Neuron (in vitro differentiated cells): ENCODE results near the gene CDC25B.
A peak's percentile ranks its signal among the peaks of the same experiment; 100 is the strongest.

Source experiments
- H2AFZ ChIP-seq: one replicate; pipeline ENCODE4 v1.6.1; 2013; ENCODE audit warnings: low read depth, mild to moderate bottlenecking, inconsistent platforms, low read length, moderate library complexity
- H3K27me3 ChIP-seq: one replicate; pipeline ENCODE4 v1.6.1; 2013; ENCODE audit warnings: low read length; ENCODE audit not compliant: insufficient read depth
- H3K36me3 ChIP-seq: one replicate; pipeline ENCODE4 v1.6.1; 2013; ENCODE audit warnings: low read length; ENCODE audit not compliant: insufficient read depth
- H3K4me1 ChIP-seq: one replicate; pipeline ENCODE4 v1.6.1; 2013; ENCODE audit warnings: low read length; ENCODE audit not compliant: insufficient read depth
- H3K4me3 ChIP-seq: 2 replicates; pipeline ENCODE4 v1.5.1; 2013; ENCODE audit warnings: mild to moderate bottlenecking, low read length, moderate library complexity
- H3K9me3 ChIP-seq: one replicate; pipeline ENCODE4 v1.6.1; 2013; ENCODE audit warnings: low read length

Gene CDC25B

DNA sequence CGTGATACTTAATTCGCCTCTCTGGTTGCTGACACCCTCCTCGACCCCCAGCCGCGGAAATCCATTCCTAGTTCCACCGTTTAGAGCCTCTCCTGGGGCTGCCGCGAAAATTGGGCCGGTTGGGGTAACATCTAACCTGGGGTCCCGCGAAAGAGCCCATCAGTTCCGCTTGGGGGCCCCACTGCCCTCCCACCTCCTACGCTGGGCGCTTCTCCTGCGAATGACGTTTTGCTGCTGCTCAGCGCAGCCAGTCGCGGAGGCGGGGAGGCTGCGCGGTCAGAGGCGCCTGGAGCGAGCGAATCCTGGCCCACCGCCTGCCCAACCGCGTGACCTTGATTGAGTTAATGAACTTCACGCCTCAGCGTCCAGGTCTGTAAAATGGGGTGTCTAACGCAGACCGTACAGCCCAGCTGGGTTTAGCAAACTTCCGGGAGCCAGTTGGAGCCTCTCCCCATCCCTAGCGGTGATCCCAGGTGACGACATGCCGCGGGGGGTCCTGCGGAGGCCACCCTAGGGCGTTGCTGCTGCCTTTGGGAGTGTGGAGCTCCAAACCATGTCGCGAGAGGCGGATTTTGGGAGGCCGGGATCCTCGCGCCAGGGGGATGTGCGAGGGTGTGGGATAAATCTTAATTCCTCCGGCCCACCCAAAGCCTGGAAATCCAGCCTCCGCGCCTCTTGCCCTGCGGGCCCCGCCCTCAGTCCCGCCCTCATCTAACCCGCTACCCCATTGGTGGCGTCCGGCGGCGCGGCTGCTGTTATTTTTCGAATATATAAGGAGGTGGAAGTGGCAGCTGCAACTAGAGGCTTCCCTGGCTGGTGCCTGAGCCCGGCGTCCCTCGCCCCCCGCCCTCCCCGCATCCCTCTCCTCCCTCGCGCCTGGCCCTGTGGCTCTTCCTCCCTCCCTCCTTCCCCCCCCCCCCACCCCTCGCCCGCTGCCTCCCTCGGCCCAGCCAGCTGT, at the start of gene CDC25B:
CDC25B (plus strand) TSS at position 800 of the 958 bp plus-strand sequence. CDS start 222 bp downstream, outside the sequence.
- Histone ChIP-seq H3K4me3 (peak within 1 kb of the TSS; percentile 58), H3K36me3 (peaks cover under 1% of the 10 kb centered on the region), H3K4me1 (peaks cover 38% of the 10 kb centered on the region), H3K9me3 (no peaks in the 10 kb centered on the region), H3K27me3 (no peaks in the 10 kb centered on the region), H2AFZ (peak within 1 kb of the TSS; percentile 71)

DNA sequence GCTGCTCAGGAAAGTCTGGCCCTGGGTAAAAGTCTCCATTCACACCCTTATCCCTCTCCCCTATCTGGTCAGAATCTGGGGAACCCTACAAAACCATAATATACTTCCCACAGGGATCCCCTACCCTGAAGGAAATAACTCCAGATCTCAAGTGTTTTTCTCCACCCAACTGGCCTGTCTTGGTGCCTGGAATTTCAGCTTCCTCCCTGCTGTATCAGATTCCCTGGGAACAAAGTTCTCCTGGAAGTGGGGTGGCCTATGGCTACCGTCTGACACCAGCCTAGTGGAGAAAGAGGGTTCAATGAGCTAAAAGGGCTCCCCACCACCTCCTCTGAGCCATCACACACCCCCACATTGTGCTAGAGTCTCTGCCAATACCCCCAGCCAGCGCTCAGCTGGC, 48.6 kb upstream of the CDC25B start:
- Histone ChIP-seq H3K4me3 (no peak overlapping the region), H2AFZ (no peak overlapping the region), H3K4me1 (no peaks in the 10 kb centered on the region), H3K36me3 (peaks cover 6% of the 10 kb centered on the region), H3K9me3 (peaks cover 11% of the 10 kb centered on the region), H3K27me3 (peaks cover 12% of the 10 kb centered on the region)

DNA sequence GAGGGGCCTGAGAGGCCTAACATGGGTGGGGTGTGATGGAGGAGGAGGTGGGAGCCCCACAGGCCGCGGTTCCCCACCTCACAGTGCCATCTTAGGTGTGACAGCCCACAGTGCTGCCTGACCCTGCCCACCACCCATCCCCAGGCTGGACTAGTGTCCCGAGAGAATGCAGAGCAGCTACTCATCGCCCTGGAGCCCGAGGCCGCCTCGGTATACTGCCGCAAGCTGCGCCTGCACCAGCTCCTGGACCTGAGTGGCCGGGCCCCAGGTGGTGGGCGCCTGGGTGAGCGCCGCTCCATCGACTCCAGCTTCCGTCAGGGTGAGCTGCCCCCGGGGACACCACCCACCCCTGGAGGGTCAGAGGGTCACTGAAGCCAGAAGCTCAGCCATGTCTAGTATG, 48.0 kb upstream of the CDC25B start:
- Histone ChIP-seq H2AFZ (no peak overlapping the region), H3K4me3 (no peak overlapping the region), H3K9me3 (peaks cover 11% of the 10 kb centered on the region), H3K4me1 (no peaks in the 10 kb centered on the region), H3K36me3 (peaks cover 6% of the 10 kb centered on the region), H3K27me3 (peaks cover 12% of the 10 kb centered on the region)

DNA sequence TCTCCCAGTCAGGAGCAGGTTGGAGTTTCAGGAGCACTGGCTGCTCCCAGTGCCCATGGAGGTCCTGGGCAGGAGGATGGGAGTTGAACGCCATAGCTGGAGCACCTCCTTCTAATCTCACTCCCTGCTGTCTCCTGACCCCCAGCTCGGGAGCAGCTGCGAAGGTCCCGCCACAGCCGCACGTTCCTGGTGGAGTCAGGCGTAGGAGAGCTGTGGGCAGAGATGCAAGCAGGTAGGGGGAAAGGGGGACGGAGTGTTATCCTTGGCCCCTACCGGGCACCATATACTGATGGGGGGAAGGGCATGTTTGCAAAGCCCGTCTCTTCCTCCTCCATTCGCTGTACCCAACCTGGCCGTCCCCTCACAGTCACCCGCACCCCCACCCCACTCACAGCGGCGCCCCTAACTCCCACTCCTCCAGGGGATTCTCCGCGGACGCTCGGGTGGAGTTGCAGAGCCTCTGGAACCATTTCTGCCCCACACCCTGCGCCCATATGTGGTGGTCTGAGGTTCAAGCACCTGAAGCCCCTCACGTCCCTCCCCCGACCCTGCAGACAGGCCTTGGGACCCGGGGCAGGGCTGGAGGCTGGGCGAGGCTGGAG, 46.9 kb upstream of the CDC25B start:
- Histone ChIP-seq H2AFZ (no peak overlapping the region), H3K4me3 (no peak overlapping the region), H3K36me3 (peaks cover 7% of the 10 kb centered on the region), H3K9me3 (peaks cover 11% of the 10 kb centered on the region), H3K27me3 (peaks cover 10% of the 10 kb centered on the region), H3K4me1 (no peaks in the 10 kb centered on the region)

DNA sequence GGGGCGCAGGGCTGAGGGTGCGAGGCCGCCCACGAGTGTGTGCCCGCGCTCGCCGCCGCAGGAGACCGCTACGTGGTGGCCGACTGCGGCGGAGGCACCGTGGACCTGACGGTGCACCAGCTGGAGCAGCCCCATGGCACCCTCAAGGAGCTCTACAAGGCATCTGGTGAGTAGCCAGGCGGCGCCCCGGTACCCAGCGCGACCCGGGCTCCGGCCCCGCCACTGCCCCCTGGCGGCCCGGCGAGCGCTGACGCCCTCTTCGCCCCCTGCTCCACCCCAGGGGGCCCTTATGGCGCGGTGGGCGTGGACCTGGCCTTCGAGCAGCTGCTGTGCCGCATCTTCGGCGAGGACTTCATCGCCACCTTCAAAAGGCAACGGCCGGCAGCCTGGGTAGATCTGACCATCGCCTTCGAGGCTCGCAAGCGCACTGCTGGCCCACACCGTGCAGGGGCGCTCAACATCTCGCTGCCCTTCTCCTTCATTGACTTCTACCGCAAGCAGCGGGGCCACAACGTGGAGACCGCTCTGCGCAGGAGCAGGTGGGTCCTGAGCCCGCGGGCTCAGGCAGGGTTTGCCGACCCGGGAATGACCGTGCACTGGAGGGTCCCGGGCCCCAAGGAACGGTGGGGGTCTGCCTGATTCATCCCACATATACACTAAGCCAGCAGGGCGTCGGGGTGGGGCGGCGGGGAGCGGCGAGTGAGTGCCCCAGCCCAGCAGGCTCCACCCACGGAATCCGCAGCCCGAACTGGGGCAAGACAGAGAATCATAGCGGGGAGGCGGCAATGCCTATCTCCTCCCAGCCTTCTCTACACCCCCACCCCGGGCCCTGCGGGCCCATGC, 46.2 kb upstream of the CDC25B start:
- Histone ChIP-seq H3K4me3 (no peak overlapping the region), H3K9me3 (peaks cover 11% of the 10 kb centered on the region), H3K36me3 (peaks cover 11% of the 10 kb centered on the region), H3K27me3 (peaks cover 6% of the 10 kb centered on the region), H2AFZ (no peak overlapping the region), H3K4me1 (no peaks in the 10 kb centered on the region)

DNA sequence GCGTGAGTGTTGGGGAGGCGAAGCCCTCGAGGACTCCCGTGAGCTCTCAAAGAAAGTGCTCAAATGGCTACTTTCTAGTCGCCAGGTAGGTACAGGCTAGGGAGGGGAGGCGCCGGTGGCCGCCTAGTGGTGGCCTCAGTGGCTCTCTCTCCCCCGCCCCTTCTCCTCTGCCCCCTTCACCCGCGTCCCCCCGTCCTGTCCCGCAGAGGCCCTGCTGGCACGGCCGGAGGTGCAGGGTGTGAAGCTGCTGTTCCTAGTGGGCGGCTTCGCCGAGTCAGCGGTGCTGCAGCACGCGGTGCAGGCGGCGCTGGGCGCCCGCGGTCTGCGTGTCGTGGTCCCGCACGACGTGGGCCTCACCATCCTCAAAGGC, 44.8 kb upstream of the CDC25B start:
- Histone ChIP-seq H3K4me1 (no peaks in the 10 kb centered on the region), H3K36me3 (peaks cover 21% of the 10 kb centered on the region), H2AFZ (no peak overlapping the region), H3K4me3 (no peak overlapping the region), H3K9me3 (peaks cover 11% of the 10 kb centered on the region), H3K27me3 (no peaks in the 10 kb centered on the region)

DNA sequence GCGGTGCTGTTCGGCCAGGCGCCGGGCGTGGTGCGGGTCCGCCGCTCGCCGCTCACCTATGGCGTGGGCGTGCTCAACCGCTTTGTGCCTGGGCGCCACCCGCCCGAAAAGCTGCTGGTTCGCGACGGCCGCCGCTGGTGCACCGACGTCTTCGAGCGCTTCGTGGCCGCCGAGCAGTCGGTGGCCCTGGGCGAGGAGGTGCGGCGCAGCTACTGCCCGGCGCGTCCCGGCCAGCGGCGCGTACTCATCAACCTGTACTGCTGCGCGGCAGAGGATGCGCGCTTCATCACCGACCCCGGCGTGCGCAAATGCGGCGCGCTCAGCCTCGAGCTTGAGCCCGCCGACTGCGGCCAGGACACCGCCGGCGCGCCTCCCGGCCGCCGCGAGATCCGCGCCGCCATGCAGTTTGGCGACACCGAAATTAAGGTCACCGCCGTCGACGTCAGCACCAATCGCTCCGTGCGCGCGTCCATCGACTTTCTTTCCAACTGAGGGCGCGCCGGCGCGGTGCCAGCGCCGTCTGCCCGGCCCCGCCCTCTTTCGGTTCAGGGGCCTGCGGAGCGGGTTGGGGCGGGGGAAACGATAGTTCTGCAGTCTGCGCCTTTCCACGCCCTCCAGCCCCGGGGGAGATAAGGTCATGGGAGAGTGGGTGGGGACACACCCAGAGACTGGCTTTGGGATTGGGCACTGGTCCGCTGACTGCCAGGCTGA, 44.3 kb upstream of the CDC25B start:
- H3K4me3 ChIP-seq, result no peak overlapping the region
- peaks cover 21% of the 10 kb centered on the region for H3K36me3 ChIP-seq
- no peaks in the 10 kb centered on the region for H3K27me3 ChIP-seq

DNA sequence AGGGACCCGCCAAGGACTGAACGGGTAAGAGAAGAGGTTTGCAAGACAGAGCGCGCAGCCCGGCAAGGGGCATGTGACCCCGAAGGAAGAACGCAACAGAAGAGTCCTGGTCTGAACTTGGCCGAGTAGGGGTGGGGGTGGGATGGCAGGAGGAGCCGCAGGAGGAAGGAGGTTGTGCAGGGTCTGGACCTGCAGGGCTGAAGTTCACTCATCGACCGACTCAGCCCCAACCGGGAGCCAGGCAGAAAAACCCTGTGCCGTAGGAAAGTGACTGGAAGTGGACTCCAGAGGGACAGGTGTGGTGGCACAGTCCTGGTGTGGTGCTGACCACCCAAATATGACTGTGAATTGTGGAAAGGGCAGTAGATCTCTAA, 43.7 kb upstream of the CDC25B start:
- no peaks in the 10 kb centered on the region for H3K27me3 ChIP-seq
- no peaks in the 10 kb centered on the region for H3K4me1 ChIP-seq
- H3K9me3 ChIP-seq, result peaks cover 9% of the 10 kb centered on the region
- H3K4me3 ChIP-seq, result no peak overlapping the region
- peaks cover 21% of the 10 kb centered on the region for H3K36me3 ChIP-seq
- no peak overlapping the region for H2AFZ ChIP-seq

More for the DNA sequence above, 44.3 kb upstream of the CDC25B start:
- H3K4me1 ChIP-seq, result no peaks in the 10 kb centered on the region
- peaks cover 9% of the 10 kb centered on the region for H3K9me3 ChIP-seq
- H2AFZ ChIP-seq, result no peak overlapping the region

DNA sequence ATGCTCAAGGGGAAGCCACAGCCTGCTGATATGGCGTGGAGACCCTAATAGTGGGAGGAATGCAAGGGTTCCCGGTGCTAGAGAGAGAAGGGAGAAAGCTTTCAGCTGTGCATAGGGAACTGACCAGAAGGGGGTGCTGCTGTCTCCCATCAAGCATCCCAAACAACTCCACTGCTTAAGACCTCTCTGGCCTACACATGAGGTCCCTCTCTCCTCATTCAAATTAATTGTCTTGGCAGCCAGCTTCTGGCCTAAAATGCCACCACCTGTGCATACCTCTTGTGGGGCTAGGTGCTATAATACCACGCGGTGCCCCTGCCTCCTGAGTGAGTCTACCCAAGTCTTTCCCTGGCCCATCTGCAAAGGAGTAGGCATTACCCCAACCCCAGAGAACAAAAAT, 43.0 kb upstream of the CDC25B start:
- H3K27me3 ChIP-seq, result no peaks in the 10 kb centered on the region
- peaks cover 9% of the 10 kb centered on the region for H3K9me3 ChIP-seq
- no peak overlapping the region for H2AFZ ChIP-seq
- no peak overlapping the region for H3K4me3 ChIP-seq
- no peaks in the 10 kb centered on the region for H3K4me1 ChIP-seq
- peaks cover 24% of the 10 kb centered on the region for H3K36me3 ChIP-seq

DNA sequence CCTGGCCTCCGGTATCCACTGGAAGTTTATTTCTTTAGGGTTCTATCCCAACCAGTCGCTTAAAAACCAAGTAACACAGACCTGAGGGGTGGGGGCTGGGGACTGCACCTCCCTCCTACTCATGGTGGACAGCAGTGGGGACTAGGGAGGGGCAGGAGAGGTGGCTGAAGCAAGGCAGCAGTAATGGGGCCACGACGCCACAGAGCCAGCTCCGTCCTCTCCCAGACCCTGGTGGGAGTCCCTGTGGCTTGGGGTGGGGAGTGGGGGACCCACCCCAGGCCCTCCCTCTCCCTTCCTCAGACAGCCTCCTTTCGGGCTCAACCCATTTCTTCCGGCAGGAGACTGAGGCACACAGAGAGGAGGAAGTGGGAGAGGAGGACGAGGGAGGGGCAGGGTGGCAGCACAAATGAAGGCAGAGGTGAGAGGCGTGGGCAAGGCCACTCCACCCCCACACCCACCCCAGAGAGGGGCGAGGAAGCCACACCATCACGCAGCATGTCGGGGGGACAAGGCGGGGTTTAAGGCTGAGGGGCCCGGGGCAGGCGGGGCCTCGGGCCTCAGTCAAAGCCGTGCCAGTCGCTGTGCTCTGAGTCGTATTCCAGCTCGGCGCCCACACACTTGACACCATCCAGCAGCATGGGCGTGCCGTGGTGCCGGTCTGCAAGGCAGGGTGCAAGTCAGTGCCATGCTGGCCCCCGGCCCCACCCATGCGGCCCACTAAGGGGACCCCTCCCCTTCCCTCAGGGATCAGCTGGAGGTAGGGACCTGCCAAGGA, 42.4 kb upstream of the CDC25B start:
- Histone ChIP-seq H3K36me3 (peaks cover 30% of the 10 kb centered on the region), H3K9me3 (peaks cover 9% of the 10 kb centered on the region), H3K4me1 (no peaks in the 10 kb centered on the region), H2AFZ (no peak overlapping the region), H3K4me3 (no peak overlapping the region), H3K27me3 (no peaks in the 10 kb centered on the region)

DNA sequence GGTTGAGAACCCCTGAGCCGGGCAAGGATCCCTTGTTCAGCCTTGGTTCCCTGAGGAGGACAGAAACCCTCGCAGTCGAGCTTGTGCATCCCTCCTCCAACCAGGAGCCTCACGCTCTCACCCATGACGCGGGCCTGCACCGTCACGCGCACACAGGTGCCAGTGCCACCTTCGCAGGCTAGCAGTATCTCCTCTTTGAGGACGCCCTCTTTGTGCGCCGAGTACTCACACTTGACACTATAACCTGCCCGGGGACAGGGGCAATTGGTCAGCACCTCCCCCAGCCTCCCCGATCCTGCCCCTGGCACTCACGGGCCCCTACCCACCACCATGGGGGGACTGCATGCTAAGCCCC, 41.9 kb upstream of the CDC25B start:
- Histone ChIP-seq H2AFZ (no peak overlapping the region), H3K4me3 (no peak overlapping the region), H3K36me3 (peaks cover 34% of the 10 kb centered on the region), H3K9me3 (peaks cover 9% of the 10 kb centered on the region), H3K4me1 (no peaks in the 10 kb centered on the region), H3K27me3 (no peaks in the 10 kb centered on the region)

DNA sequence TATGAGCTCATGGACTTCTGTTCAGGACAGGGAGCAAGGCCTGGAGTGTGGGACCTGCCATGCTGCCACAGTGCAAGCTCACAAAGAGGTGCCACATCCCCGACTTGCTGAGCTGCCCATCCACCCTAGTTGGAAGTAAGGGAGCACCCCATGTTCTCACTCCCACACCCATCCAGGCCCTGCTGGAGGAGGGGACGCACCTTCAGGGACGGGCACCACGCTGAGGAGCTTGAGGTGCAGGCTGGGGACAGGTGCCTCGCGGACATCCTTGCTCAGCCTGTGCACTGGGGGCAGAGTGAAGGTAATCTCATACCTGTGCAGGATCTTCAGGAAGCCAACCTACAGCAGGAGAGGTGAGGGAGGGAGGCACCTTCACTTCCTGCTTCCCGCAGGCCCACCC, 40.8 kb upstream of the CDC25B start:
- Histone ChIP-seq H2AFZ (no peak overlapping the region), H3K9me3 (peaks cover 7% of the 10 kb centered on the region), H3K27me3 (no peaks in the 10 kb centered on the region), H3K4me3 (no peak overlapping the region), H3K36me3 (peaks cover 34% of the 10 kb centered on the region), H3K4me1 (no peaks in the 10 kb centered on the region)
